ENCODE measurements around the gene VPS26B.
"Not testable (repeated sequence)": the region's sequence is repeated elsewhere in the genome, so short reads cannot be mapped to it uniquely, and the experiment has no call there.

VPS26B gene

GRCh38 chr11:134276396-134277182, 52.1 kb downstream of the VPS26B start:
- intact Hi-C loops (cut with DNase I), result no loop called here
- peak in 6 of 10 donors; percentile 24 to 88 (median 62) for DNase-seq

DNA sequence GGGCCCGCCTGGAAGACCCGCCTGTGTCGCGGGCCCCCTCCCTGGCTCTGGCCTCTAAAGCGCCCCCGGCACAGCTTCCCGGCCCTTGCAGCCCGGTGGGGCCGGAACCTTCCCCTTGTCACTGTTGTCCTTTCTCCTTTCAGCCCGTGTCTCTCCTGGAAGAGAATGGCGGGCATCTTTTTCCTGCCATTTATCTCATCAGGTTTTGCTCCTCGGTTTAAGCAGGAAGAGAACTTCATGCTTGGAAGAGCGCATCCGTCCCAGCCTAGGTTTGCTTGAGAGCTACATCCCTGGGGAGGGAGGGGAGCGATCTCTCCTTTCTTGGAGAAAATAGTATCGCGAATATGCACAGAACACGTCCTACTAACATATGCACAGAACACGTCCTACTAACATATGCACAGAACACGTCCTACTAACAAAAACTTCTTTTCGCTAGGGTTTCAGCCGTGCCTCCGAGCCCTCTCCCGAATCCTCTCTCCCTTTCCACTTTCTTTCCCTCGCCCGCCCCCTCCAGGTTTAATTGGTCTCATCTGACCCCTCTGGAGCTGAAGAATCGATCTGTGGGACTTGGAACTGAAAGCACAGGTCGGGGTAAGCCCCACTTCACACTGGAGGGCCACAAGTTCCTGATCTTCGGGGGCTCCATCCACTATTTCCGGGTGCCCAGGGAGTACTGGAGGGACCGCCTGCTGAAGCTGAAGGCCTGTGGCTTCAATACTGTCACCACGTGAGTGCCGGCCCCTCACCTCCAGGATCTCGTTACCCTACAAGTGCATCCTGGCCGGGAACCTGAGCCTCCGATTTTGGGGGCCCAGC, 52.9 kb downstream of the VPS26B start:
- intact Hi-C loops (cut with DNase I), result no loop called here
- DNase-seq, result peak in 2 of 10 donors; percentile 41 to 79

DNA sequence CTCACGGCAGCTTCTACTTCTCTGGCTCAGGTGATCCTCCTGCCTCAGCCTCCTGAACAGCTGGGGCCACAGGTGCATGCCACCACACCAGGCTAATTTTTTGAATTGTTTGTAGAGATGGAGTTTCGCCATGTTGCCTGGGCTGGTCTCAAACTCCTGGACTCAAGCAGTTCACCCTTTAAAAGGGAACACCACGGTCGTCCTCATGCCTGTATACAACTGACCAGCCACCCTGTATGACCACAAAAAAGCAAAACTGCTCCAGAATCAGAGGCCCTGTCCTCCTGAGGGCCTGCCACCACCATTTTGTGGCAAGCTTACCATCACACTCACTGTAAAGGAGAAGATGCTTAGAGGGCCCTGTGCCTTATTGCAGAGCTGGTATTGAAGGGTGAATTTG, 53.9 kb downstream of the VPS26B start:
- intact Hi-C loops (cut with DNase I), result no loop called here
- DNase-seq, result peak in 2 of 10 donors; percentile 12 to 39

DNA sequence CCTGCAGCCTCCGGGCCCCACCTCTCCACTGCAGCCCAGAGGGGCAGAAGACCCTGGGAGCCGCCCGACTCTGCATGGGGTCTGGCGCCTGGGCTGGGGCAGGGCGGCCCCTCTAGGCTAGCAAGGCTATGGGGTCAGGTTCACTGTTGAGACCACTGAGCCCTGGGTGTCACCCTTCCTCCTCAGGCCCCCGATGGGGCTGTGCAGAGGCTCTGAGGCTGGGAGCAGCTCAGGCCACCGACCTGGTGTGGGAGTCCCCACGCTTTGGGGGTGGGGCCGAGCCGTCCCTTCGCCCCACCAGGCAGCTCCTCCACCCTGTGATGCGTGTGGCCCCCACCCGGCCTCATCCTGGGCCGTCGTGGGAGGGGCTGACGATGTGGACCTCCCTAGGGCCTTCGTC, 57.2 kb downstream of the VPS26B start:
- intact Hi-C loops (cut with DNase I), result not testable (repeated sequence)
- DNase-seq, result peak in 1 of 10 donors; percentile 6

DNA sequence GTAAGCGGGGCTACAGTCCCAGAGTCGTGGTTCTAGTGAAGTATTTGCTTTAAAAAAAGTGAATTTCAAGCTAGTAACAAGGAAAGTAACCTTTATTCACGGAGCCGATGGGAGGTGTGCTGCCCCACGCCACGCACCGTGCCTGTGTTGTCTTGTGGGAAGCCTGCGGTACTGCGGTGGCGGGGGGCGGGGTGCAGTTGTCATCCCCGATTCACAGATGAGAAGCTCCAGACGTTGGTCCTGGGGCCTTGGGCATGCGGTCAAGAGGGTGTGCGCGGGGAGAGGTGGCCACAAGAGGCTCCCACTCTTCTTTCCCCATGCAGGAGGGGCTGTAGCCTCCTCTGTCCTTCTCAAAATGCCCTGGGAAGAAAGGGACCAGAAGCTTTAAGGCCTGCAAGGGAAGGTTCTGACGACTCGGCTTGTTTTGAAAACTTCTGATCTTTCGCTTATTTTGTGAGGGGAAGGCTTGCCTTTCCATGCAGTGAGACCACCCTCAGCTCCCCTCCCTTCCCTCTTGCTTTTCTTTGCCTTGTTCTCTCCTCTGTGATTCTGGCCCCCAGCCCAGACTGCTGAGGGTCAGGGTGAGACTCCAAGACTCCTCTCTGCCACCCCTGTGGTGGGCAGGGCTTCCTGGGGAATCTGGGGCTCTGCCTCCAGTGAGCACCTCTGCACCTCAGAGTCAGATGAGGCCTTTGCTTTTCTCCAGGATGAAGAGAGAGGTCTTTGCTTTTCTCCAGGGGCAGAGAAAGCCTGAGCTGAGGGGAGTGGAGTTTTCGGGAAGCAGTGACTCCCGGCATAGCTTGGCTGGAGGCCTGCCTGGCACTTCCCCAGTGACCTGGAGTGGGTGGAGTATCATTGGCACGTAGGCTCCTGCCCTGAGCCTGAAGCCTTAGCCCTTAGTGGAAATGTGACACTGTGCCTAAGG, 57.9 kb downstream of the VPS26B start:
- intact Hi-C loops (cut with DNase I), result no loop called here
- peak in 2 of 10 donors; percentile 57 to 66 for DNase-seq

- intact Hi-C loops (cut with DNase I), result no loop called here
- peak in 2 of 10 donors; percentile 42 to 59 for DNase-seq
Measured at GRCh38 chr11:134283461-134284230, 59.2 kb downstream of the VPS26B start.

- DNase-seq, result peak in 1 of 10 donors; percentile 15
- intact Hi-C loops (cut with DNase I), result not testable (repeated sequence)
Measured at GRCh38 chr11:134284349-134284748, 59.9 kb downstream of the VPS26B start.

GRCh38 chr11:134287561-134287960, 63.1 kb downstream of the VPS26B start:
- no peak for DNase-seq
- intact Hi-C loops (cut with DNase I), result no loop called here

DNA sequence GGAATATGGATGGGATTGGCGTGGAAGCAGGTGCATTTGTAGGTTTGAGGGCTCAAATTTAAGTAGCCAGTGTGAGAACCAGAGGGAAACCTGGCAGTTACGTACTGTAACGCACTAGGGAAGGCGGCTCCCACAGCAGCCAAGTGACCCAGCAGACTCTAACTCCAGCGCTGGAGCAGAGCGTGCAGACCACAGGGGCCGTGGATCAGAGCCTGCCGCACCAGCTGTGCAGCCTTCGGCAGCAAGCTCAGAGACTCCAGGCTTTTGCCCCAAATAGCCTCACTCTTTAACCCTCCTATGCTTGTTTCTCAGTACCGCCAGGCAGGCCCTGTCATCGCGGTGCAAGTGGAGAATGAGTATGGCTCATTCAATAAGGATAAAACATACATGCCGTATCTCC, 64.0 kb downstream of the VPS26B start:
- intact Hi-C loops (cut with DNase I), result no loop called here
- DNase-seq, result peak in 1 of 10 donors; percentile 58

DNA sequence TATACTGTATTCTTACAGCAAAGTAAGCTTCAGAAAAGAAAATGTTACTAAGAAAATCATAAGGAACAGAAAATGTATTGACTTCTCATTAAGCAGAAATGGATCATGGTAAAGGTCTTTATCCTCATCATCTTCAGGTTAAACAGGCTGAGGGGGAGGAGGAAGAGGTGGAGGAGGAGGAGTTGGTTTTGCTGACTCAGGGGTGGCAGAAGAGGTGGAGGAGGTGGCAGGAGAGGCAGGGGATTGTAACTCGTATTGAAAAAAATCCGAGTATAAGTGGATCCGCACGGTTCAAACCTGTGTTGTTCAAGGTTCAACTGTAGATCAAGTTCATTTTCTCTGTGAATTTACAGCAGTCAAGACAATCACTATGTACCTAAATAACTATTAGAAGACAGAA, 64.7 kb downstream of the VPS26B start:
- intact Hi-C loops (cut with DNase I), result no loop called here
- DNase-seq, result no peak

GRCh38 chr11:134289789-134290188, 65.3 kb downstream of the VPS26B start:
- peak in 1 of 10 donors; percentile 82 for DNase-seq
- intact Hi-C loops (cut with DNase I), result no loop called here

DNA sequence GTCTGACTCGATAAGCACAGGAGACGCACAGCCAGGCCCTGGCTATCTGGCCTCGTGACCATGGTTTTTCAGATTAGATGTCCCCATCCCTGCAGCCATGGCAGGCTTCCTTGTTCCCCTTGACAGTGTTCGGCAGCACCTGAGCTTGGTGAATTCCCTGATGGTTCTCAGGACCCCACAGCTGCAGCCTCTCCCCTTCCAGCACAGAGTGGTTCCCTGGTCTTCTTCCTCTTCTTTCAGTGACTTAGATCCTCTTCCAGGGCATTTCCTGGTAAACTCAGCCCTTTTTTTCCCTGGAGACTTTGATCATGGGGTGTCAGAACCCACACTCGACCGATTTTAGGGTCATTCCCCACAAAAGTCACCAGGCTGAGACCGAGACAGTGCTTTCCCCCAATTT, 66.2 kb downstream of the VPS26B start:
- intact Hi-C loops (cut with DNase I), result no loop called here
- DNase-seq, result peak in 1 of 10 donors; percentile 50

DNA sequence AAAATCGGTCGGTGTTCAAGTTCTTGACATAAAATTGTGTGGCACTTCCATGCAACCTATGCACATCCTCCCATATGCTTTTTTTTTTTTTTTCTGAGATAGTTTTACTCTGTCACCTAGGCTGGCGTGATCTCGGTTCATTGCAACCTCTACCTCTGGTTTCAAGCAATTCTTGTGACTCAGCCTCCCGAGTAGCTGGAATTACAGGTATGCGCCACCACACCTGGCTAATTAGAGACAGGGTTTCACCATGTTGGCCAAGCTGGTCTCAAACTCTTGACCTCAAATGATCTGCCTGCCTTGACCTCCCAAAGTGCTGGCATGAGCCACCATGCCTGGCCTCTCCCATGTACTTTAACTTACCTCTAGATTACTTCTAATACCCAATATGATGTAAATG, 66.7 kb downstream of the VPS26B start:
- no peak for DNase-seq

DNA sequence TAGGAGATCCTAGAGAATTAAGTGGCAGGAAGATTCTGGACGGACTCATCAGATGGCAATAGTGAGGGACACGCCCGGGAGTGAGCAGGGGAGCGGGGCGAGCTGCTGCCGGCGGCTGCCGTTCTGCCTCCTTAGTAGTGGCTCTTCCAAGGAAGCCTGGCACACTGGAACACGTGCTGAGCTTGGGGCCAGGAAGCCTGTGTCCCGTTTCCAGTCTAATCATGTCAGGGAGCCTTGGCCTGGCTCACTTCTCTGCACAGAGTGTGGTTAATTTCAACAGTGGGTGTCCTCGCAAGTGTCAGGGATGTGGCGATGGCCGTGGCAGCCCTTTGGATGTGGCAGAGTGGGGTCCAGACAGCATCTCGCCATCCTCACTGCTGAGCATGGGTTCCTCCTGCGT, 68.2 kb downstream of the VPS26B start:
- intact Hi-C loops (cut with DNase I), result no loop called here
- DNase-seq, result no peak

More for the DNA sequence above, 66.7 kb downstream of the VPS26B start:
- intact Hi-C loops (cut with DNase I), result no loop called here

- DNase-seq, result no peak
- intact Hi-C loops (cut with DNase I), result no loop called here
Measured at GRCh38 chr11:134293119-134294113, 68.9 kb downstream of the VPS26B start.

DNA sequence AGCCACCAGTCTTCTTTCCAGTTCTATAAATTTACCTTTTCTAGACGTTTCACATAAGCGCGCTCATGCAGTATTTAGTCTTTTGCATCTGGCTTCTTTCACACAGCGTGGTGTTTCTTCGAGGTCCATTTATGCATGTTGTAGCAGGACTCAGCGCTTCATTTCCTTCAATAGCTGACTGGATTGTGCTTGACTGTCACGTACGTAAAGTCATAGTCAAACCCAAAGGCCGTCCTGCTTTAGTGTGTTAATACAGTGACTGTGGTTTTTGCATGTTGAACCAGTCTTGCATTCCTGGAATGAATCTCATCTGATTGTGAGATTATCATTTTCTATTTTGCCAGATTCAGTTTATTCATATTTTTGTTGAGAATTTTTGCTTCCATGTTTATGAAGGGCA, 70.2 kb downstream of the VPS26B start:
- DNase-seq, result no peak
- intact Hi-C loops (cut with DNase I), result no loop called here

All from posterior cingulate gyrus (tissue), 11 donors.